Measurements from ENCODE around the gene PPIG. TPM values are rescaled to one million over a fixed set of nuclear protein-coding genes. Genes with fewer than 3 reads are reported as not detected.

Gene PPIG
- total and polyA plus RNA-seq, 8 donors = 22.0 to 98.8 (median 27.9) TPM

- H3K4me1 ChIP-seq = peaks cover 0 to 11% (median 4%) of the 10 kb centered on the region in 4 donors
- no peak for DNase-seq
- 75 to 90% (median 84%) methylated on average over 5 to 6 of the region's 6 CpGs for WGBS, 5 donors
- no peaks in the 10 kb centered on the region for H3K36me3 ChIP-seq
- TF ChIP-seq POLR2A (IDR thresholded peaks at IDR 0.05) (no peak), EP300 (IDR thresholded peaks at IDR 0.05) (no peak), POLR2AphosphoS5 (IDR thresholded peaks at IDR 0.05) (no peak), CTCF (IDR thresholded peaks at IDR 0.05) (no peak)
- no peaks in the 10 kb centered on the region for H3K9me3 ChIP-seq
- H3K4me3 ChIP-seq = no peak overlapping the region
- H3K27me3 ChIP-seq = no peaks in the 10 kb centered on the region
- intact Hi-C loops (cut with DNase I; ENCODE audit: low total_unique reads) = no loop called here
- no peak overlapping the region for H3K27ac ChIP-seq
These were observed 88.3 kb downstream of the PPIG start for GRCh38 chr2:169672406-169672805.

- TF ChIP-seq POLR2A (IDR thresholded peaks at IDR 0.05) (no peak), POLR2AphosphoS5 (IDR thresholded peaks at IDR 0.05) (no peak), CTCF (IDR thresholded peaks at IDR 0.05) (no peak), EP300 (IDR thresholded peaks at IDR 0.05) (no peak)
These were observed 89.0 kb downstream of the PPIG start for GRCh38 chr2:169673106-169673505.

GRCh38 chr2:169673921-169674320, 89.8 kb downstream of the PPIG start:
- 87 to 96% (median 92%) methylated on average over 2 of the region's 2 CpGs for WGBS, 5 donors

More at GRCh38 chr2:169673106-169673505, 89.0 kb downstream of the PPIG start:
- Histone ChIP-seq H3K4me3 (no peak overlapping the region), H3K36me3 (no peaks in the 10 kb centered on the region), H3K27ac (no peak overlapping the region), H3K27me3 (no peaks in the 10 kb centered on the region), H3K4me1 (peaks cover 0 to 4% (median 2%) of the 10 kb centered on the region in 4 donors), H3K9me3 (no peaks in the 10 kb centered on the region)
- no peak for DNase-seq
- 58 to 81% (median 71%) methylated on average over 3 of the region's 3 CpGs for WGBS, 5 donors
- intact Hi-C loops (cut with DNase I; ENCODE audit: low total_unique reads) = no loop called here

GRCh38 chr2:169676357-169676756, 92.2 kb downstream of the PPIG start:
- WGBS, 5 donors = 49 to 65% (median 51%) methylated on average over 3 of the region's 3 CpGs
- no peak for TF ChIP-seq POLR2A (IDR thresholded peaks at IDR 0.05)
- peak in 2 of 7 experiments; percentile 18 to 23 for TF ChIP-seq CTCF (IDR thresholded peaks at IDR 0.05)
- intact Hi-C loops (cut with DNase I; ENCODE audit: low total_unique reads) = no loop called here
- H3K27me3 ChIP-seq = no peaks in the 10 kb centered on the region
- no peak overlapping the region for H3K27ac ChIP-seq
- no peaks in the 10 kb centered on the region for H3K36me3 ChIP-seq
- no peak for DNase-seq
- no peak overlapping the region for H3K4me3 ChIP-seq
- H3K4me1 ChIP-seq = no peaks in the 10 kb centered on the region
- no peaks in the 10 kb centered on the region for H3K9me3 ChIP-seq

More at GRCh38 chr2:169673921-169674320, 89.8 kb downstream of the PPIG start:
- H3K4me1 ChIP-seq = no peaks in the 10 kb centered on the region
- no peaks in the 10 kb centered on the region for H3K9me3 ChIP-seq
- intact Hi-C loops (cut with DNase I; ENCODE audit: low total_unique reads) = no loop called here
- DNase-seq = no peak
- H3K4me3 ChIP-seq = no peak overlapping the region
- TF ChIP-seq CTCF (IDR thresholded peaks at IDR 0.05) (no peak), EP300 (IDR thresholded peaks at IDR 0.05) (no peak), POLR2A (IDR thresholded peaks at IDR 0.05) (no peak), POLR2AphosphoS5 (IDR thresholded peaks at IDR 0.05) (no peak)
- H3K27ac ChIP-seq = no peak overlapping the region
- no peaks in the 10 kb centered on the region for H3K36me3 ChIP-seq
- no peaks in the 10 kb centered on the region for H3K27me3 ChIP-seq

All from stomach (tissue), 9 donors.